ENCODE measurements around the gene SMAD6.
A peak's percentile ranks its signal among the peaks of the same experiment; 100 is the strongest.

DNA sequence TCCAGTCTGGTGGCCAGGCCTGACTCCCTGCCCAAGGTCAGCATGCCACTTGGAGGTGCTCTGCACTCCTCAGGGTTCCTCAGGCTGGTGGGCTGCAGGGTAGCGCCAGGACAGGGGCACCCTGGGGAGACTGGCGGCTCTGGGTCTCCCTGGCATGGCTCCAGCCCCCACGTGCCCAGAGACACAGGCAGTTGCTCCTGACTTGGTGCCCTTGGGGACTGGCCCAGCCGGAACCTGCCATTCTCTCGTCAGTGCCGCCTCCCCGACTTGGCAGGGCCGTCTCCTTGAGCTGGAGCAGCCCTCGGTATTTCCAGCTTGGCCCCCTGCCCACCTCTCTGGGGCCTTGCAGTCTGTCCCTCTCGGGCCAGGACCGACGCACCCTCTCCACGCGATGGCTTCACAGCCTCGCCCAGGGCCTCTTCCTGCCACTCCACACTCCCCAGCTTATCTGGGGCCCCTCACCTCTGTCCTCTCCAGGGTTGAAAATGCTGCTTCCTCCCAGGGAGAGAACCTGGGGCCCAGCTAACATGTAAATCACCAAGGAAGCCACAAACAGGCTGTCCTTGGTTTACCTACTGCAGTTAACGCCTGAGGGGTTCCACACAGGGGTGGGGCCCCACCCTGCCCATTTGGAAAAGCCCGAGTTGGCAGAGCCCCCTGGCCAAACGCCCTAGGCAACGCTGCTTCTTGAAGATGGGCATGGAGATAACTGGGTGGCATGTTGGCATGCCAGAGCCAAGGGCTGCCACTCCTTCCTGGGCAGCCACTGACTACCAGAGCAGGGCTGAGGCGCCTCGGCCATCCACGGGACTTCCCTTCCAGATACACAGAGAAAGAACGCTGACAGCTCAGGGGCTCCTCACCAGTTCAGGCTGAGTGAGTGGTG is 61.4 kb downstream of the SMAD6 start:
- TF ChIP-seq, protein P1, sequence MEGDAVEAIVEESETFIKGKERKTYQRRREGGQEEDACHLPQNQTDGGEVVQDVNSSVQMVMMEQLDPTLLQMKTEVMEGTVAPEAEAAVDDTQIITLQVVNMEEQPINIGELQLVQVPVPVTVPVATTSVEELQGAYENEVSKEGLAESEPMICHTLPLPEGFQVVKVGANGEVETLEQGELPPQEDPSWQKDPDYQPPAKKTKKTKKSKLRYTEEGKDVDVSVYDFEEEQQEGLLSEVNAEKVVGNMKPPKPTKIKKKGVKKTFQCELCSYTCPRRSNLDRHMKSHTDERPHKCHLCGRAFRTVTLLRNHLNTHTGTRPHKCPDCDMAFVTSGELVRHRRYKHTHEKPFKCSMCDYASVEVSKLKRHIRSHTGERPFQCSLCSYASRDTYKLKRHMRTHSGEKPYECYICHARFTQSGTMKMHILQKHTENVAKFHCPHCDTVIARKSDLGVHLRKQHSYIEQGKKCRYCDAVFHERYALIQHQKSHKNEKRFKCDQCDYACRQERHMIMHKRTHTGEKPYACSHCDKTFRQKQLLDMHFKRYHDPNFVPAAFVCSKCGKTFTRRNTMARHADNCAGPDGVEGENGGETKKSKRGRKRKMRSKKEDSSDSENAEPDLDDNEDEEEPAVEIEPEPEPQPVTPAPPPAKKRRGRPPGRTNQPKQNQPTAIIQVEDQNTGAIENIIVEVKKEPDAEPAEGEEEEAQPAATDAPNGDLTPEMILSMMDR (IDR thresholded peaks at IDR 0.05): no peak
- TF ChIP-seq POLR2A (IDR thresholded peaks at IDR 0.05; ENCODE audit: low read depth): no peak
- peak in 1 of 2 donors; percentile 44 for TF ChIP-seq POLR2AphosphoS5 (IDR thresholded peaks at IDR 0.05)
- TF ChIP-seq EP300 (IDR thresholded peaks at IDR 0.05): no peak
